22Rv1 (cell line): ENCODE measurements around the gene IL17RB.

ENCODE experiments used
- ZFX ChIP-seq: fragments of 450-650 bp; IDR thresholded peaks from 2 replicates; pipeline ENCODE4 v1.6.1; 2017; ENCODE audit warnings: antibody characterized with exemption, borderline replicate concordance
- TF ChIP-seq, protein P1 (sequence below): fragments of 450-650 bp; IDR thresholded peaks from 2 replicates; pipeline ENCODE4 v1.5.1; 2017; ENCODE audit warnings: mild to moderate bottlenecking

DNA sequence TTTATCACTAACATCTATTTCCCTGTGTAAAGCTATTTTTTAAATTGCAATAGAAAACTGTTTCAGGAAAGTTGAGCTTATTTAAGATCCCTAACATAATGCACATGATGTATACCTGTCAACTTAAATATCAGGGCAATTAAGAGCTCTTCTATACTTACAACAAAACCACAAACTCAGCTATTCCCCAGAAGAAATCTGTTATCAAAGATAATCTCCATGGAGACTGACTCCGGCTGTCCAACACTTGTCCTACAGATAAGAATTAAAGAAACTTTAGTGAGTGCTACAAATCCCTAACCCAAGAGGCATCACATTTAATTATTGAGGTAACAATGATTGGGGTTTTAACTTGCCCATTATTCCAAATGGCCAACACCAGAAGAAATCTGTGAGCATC lies 41.9 kb downstream of the IL17RB start:
- TF ChIP-seq, protein P1, sequence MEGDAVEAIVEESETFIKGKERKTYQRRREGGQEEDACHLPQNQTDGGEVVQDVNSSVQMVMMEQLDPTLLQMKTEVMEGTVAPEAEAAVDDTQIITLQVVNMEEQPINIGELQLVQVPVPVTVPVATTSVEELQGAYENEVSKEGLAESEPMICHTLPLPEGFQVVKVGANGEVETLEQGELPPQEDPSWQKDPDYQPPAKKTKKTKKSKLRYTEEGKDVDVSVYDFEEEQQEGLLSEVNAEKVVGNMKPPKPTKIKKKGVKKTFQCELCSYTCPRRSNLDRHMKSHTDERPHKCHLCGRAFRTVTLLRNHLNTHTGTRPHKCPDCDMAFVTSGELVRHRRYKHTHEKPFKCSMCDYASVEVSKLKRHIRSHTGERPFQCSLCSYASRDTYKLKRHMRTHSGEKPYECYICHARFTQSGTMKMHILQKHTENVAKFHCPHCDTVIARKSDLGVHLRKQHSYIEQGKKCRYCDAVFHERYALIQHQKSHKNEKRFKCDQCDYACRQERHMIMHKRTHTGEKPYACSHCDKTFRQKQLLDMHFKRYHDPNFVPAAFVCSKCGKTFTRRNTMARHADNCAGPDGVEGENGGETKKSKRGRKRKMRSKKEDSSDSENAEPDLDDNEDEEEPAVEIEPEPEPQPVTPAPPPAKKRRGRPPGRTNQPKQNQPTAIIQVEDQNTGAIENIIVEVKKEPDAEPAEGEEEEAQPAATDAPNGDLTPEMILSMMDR = no peak
- TF ChIP-seq ZFX = no peak
